SJSA1 (cell line): Measurements from ENCODE around the gene TMEM131L. TPM values are rescaled to one million over a fixed set of nuclear protein-coding genes. Genes with fewer than 3 reads are reported as not detected.
"Not testable (repeated sequence)": the region's sequence is repeated elsewhere in the genome, so short reads cannot be mapped to it uniquely, and the experiment has no call there.

ENCODE experiments used
- DNase-seq, 2 experiments: peaks; one replicate each; pipeline ENCODE4 v3.0.0-alpha.2; 2015 to 2020; ENCODE audit warnings: low spot score in 2 of 2, low read depth in 1 of 2
- H3K27ac ChIP-seq: fragments of 250-450 bp; sonication (Bioruptor Pico); 2 replicates; pipeline ENCODE4 v1.5.1; 2020; ENCODE audit warnings: mild to moderate bottlenecking, moderate library complexity
- H3K27me3 ChIP-seq: fragments of 250-450 bp; sonication (Bioruptor Pico); replicated peaks from 2 replicates; pipeline ENCODE4 v1.5.1; 2020; ENCODE audit warnings: mild to moderate bottlenecking, moderate library complexity
- H3K36me3 ChIP-seq: fragments of 250-450 bp; sonication (Bioruptor Pico); 2 replicates; pipeline ENCODE4 v1.5.1; 2020; ENCODE audit warnings: mild to moderate bottlenecking
- H3K4me1 ChIP-seq: fragments of 250-450 bp; sonication (Bioruptor Pico); replicated peaks from 2 replicates; pipeline ENCODE4 v1.6.1; 2021; ENCODE audit warnings: mild to moderate bottlenecking
- H3K4me3 ChIP-seq: fragments of 250-450 bp; sonication (Bioruptor Pico); 2 replicates; pipeline ENCODE4 v1.5.1; 2020; ENCODE audit warnings: mild to moderate bottlenecking
- H3K9me3 ChIP-seq: fragments of 250-450 bp; sonication (Bioruptor Pico); replicated peaks from 2 replicates; pipeline ENCODE4 v1.5.1; 2020; ENCODE audit warnings: mild to moderate bottlenecking
- total RNA-seq: library from RNA; depleted of rRNA; stranded (reverse); fragments of >200 nt; shearing (Covaris generic); gene quantifications from 2 replicates; pipeline ENCODE4 v1.2.3, GENCODE V29; 2014

The TMEM131L gene
- total RNA-seq, 1 experiment from 2014 or later: 12.7 TPM

DNA sequence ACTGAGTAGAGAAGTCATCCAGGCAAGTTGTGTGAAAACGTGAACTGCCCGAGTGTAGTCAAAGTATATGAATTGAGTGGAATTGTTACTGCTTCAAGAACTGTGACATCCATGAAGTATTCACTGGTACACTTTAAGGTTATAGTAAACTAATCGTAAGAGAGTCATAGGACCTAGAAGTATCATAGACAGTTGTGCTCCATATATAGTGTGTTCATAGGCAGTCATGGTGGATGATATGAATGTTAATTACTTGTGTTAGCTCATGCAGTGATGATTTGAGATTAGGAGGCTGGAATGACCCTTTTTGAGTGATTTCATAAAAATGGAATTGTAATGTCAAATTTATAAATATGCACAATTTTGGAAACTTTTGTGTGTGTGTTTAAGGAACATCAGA lies 136.6 kb downstream of the TMEM131L start:
- no peaks in the 10 kb centered on the region for H3K9me3 ChIP-seq

DNA sequence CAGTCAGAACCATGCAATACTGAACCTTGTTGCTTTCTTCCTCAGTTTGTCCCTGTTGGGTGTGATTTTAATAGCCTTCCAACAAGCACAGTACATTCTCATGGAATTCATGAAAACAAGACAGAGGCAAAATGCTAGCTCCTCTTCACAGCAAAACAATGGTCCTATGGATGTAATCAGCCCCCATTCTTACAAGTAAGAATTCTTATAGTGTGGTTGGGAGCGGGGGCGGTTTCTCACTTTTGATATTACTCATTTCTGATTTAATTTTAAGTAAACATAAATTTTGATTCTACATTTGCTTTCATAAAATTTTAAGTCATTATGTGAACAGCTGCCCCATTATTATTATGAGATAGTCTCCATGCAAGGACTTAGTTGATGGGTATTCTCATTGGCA lies 137.1 kb downstream of the TMEM131L start:
- no peak for DNase-seq
- H3K4me3 ChIP-seq: no peak overlapping the region
- H3K27ac ChIP-seq: no peak overlapping the region
- H3K27me3 ChIP-seq: no peaks in the 10 kb centered on the region
- H3K4me1 ChIP-seq: peaks cover 3% of the 10 kb centered on the region; the same call in 1 of the 2 replicates
- H3K36me3 ChIP-seq: peaks cover 28% of the 10 kb centered on the region
- H3K9me3 ChIP-seq: no peaks in the 10 kb centered on the region

More for the DNA sequence above, 136.6 kb downstream of the TMEM131L start:
- no peak overlapping the region for H3K4me3 ChIP-seq
- no peak for DNase-seq
- H3K4me1 ChIP-seq: peaks cover 7% of the 10 kb centered on the region; the same call in 1 of the 2 replicates
- no peaks in the 10 kb centered on the region for H3K27me3 ChIP-seq
- H3K27ac ChIP-seq: no peak overlapping the region
- peaks cover 28% of the 10 kb centered on the region for H3K36me3 ChIP-seq

DNA sequence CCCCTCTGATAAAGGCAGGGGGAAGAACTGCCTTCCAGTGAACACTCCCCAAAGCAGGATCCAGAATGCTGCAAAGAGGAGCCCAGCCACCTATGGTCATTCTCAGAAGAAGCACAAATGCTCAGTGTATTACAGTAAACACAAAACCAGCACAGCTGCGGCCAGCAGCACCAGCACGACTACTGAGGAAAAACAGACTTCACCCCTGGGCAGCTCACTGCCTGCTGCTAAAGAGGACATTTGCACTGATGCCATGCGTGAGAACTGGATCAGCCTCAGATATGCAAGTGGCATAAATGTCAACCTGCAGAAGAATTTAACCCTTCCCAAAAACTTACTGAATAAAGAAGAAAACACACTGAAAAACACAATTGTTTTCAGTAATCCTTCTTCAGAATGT lies 137.7 kb downstream of the TMEM131L start:
- H3K27ac ChIP-seq: no peak overlapping the region
- no peaks in the 10 kb centered on the region for H3K4me1 ChIP-seq
- no peaks in the 10 kb centered on the region for H3K9me3 ChIP-seq
- no peak overlapping the region for H3K4me3 ChIP-seq
- no peaks in the 10 kb centered on the region for H3K27me3 ChIP-seq
- peaks cover 27% of the 10 kb centered on the region for H3K36me3 ChIP-seq
- no peak for DNase-seq

DNA sequence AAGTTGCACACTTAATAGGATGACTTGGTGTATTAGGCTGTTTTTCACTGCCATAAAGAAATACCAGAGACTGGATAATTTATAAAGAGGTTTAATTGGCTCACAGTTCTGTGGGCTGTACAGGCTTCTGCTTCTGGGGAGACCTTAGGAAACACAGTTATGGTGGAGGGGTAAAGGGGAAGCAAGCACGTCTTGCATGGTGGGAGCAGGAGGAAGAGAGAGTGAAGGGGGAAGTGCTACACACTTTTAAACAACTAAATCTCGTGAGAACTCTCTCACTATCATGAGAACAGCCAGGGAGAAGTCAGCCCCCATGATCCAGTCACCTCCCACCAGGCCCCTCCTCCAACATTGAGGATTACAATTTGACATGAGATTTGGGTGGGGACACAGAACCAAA lies 142.9 kb downstream of the TMEM131L start:
- not testable (repeated sequence) for H3K9me3 ChIP-seq, H3K4me1 ChIP-seq, H3K27me3 ChIP-seq, H3K4me3 ChIP-seq, H3K27ac ChIP-seq, DNase-seq
- H3K36me3 ChIP-seq: peaks cover 13% of the 10 kb centered on the region

DNA sequence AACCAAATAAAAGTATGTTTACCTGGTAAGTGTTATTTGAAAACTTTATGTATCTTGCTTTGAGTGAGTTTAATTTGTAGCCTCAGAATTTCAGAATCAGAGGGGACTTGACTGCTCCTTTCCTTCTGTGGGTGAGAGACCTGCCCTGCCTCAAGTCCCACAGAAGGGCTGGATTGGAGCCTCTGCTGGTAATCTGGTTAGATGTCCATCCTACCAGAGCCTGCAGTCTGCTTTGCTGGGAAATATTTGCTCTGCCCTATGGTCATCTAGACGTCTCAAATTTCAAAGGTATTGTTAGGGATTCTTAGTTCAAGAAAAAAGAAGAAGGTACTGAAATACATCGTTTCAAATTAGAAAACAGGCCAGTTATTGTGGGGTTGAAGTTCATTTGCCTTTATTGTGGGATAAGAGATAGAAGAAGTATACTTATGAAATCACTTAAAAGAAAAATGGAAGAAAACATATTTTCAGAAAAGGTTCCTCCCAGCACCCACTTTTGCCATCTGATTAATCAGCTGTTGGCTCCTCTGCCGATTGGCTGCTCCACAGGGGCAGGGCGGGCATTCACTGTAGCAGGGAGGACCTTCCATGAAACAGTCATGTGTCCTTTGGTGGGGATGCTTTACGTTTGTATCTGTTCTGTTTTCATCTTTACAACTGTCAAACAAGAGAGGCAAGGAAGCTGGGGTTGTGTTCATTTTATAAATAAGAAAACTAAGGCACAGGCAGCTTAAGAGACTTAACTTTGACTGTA lies 144.6 kb downstream of the TMEM131L start:
- no peak for DNase-seq
- Histone ChIP-seq H3K9me3 (no peaks in the 10 kb centered on the region), H3K4me3 (no peak overlapping the region), H3K36me3 (0 out of 2 replicates have a peak, but pooled peaks cover 9% of the 10 kb centered on the region), H3K27ac (peak overlapping the region; percentile 18), H3K27me3 (no peaks in the 10 kb centered on the region), H3K4me1 (peaks cover 9% of the 10 kb centered on the region)

DNA sequence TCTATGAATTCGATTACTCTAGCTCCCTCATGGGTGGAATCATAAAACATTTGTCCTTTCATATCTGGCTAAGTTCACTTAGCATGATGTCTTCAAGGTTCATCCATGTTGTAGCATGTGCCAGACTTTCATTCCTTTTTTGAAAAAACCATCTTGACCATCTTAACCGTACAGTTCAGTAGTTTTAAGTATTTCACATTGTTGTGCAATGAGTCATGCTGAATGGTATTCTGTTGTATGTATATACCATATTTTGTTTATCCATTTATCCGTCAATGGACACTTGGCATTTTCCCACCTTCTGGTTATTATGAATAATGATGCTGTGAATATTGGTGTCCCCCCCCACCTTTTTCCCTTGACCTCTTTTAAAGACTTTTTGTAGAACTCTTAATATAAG lies 145.5 kb downstream of the TMEM131L start:
- H3K9me3 ChIP-seq: no peaks in the 10 kb centered on the region
- no peaks in the 10 kb centered on the region for H3K27me3 ChIP-seq
- peak overlapping the region; percentile 18 for H3K27ac ChIP-seq
- no peak overlapping the region for H3K4me3 ChIP-seq
- DNase-seq: peak in 1 of 2 experiments; percentile 47
- peaks cover 9% of the 10 kb centered on the region for H3K4me1 ChIP-seq
- 0 out of 2 replicates have a peak, but pooled peaks cover 9% of the 10 kb centered on the region for H3K36me3 ChIP-seq

DNA sequence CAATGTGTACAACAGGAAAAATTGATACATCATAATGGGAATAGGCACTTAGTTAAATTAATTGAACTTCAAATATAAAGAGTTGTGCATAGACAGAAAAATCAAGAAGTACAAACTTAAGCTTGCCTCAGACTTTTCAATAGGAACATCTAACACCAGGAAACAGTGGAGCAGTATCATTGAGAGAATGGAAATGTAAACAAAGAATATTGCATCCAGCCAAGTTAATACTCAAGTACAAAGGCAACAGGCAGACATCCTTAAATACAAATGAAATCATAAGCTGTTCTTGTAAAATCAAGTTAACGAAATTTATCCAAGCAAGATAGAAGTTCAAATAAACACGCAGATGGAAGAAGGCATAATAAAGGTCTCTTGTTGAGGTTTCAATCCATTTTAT lies 146.7 kb downstream of the TMEM131L start:
- Histone ChIP-seq H3K9me3 (no peaks in the 10 kb centered on the region), H3K4me1 (peaks cover 9% of the 10 kb centered on the region), H3K4me3 (no peak overlapping the region), H3K27ac (no peak overlapping the region), H3K36me3 (peaks cover 15% of the 10 kb centered on the region; the same call in 1 of the 2 replicates), H3K27me3 (no peaks in the 10 kb centered on the region)
- DNase-seq: no peak

DNA sequence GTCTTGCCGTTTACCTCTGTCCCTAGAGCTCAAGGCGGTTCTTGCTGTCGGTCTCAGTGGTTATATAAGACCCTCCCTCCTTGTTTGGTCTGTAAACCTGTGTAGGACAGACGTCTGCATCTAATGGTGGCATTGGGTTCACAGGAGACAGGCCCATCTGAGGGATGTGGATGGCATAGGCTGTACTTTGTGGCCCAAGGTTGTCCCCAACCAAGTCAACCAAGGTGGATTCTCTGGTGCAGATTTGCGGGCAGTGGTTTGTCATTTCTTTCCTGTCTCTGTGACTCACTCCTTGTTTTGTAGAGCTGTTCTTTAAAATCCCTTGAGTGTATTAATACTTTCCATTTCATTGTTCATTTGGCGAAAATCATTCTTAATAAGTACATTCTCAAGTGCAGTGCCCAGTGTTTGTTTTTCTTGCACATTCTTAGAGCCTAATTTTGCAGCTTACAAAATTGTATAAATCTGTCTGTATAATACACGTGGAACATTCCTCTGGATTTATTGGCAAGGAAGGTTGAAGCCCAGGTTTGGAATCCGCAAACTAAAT lies 149.9 kb downstream of the TMEM131L start:
- Histone ChIP-seq H3K36me3 (peaks cover 18% of the 10 kb centered on the region), H3K4me1 (peaks cover 9% of the 10 kb centered on the region), H3K27me3 (no peaks in the 10 kb centered on the region), H3K4me3 (no peak overlapping the region), H3K27ac (no peak overlapping the region), H3K9me3 (no peaks in the 10 kb centered on the region)
- no peak for DNase-seq

DNA sequence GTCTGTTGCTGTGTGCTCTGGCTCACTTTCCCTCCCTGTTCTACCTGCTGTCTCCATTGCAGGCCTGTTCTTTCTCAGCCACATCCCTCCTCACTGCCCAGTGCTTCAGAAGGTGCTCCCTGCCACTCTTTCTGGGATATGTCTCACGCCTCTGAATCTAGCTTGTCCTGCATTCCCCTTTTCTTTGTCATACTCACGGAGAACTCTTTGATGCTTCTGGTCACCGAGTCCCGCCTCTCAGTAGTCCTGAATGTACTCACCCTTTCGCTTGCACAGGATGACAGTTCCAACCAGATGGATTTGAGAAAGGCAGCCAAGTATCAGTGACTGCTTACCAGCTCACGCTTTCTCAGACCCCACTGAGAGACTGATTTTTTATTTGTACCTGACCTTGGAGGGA lies 152.7 kb downstream of the TMEM131L start:
- Histone ChIP-seq H3K4me1 (no peaks in the 10 kb centered on the region; the same call in none of the 2 replicates), H3K4me3 (no peak overlapping the region), H3K36me3 (peaks cover 16% of the 10 kb centered on the region), H3K9me3 (no peaks in the 10 kb centered on the region), H3K27ac (no peak overlapping the region), H3K27me3 (no peaks in the 10 kb centered on the region)
- DNase-seq: no peak

DNA sequence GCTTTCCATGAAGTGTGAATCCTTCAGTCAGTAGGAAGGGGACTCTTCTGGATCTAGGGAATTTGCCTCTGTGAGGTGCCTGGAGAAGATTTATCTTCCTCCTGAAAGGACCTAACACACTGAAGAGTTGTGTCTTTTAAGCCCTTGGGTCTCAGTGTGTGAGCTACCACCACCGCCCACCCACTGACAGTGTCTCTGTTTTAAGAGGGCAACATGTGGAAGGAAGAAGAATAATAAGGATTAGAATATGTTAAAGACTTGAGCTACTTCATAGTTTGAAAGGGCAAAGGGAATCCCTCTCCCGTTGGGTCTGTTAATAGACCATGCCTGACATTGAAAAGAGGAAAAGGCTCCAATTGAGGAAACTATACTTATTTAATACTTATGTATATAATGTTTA lies 153.7 kb downstream of the TMEM131L start:
- no peaks in the 10 kb centered on the region for H3K27me3 ChIP-seq
- no peak for DNase-seq
- H3K27ac ChIP-seq: no peak overlapping the region
- H3K4me3 ChIP-seq: no peak overlapping the region
- peaks cover 16% of the 10 kb centered on the region for H3K36me3 ChIP-seq
- H3K9me3 ChIP-seq: no peaks in the 10 kb centered on the region
- no peaks in the 10 kb centered on the region; the same call in none of the 2 replicates for H3K4me1 ChIP-seq

DNA sequence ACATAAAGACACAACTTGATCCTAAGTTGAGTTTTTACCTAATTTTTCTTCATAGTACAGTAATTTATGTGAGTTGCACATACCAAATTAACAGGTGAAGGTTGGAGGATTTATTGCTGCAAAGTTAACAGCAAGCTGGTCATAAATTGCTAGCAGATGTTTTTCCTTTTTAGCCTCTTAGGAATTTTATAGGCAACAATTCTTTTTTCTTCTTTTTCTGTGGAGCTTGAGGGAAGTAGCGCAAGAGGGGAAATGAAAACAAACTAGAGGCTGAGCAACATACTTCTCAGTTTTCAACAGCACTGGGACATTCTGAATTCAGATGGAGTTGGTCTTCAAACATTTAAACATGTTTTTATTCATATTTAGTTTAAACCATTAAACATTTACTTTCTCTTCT lies 154.2 kb downstream of the TMEM131L start:
- Histone ChIP-seq H3K27me3 (no peaks in the 10 kb centered on the region), H3K9me3 (no peaks in the 10 kb centered on the region), H3K27ac (no peak overlapping the region), H3K4me3 (no peak overlapping the region), H3K36me3 (peaks cover 21% of the 10 kb centered on the region), H3K4me1 (no peaks in the 10 kb centered on the region; the same call in none of the 2 replicates)
- DNase-seq: no peak

DNA sequence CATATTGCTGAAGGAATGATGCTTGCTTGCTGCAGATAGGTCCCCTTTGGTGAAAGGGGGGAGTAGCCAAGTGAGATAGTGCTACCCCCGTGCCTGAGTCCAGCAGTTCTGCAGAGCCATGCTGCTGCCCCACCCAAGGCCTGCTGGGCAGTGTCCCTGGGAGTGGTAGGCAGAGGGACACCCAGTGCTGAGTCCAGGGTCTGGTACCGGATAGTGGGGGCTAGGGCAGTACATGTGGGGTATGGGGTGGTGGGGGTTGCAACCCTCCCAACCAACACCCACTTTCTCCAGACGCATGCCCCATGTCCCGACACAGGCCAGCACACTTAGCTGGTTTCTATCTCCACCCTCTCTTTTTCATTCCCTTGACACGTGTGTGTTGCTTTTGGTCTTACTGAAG lies 155.9 kb downstream of the TMEM131L start:
- no peak overlapping the region for H3K4me3 ChIP-seq
- H3K4me1 ChIP-seq: no peaks in the 10 kb centered on the region; the same call in 1 of the 2 replicates
- no peak overlapping the region for H3K27ac ChIP-seq
- DNase-seq: no peak
- no peaks in the 10 kb centered on the region for H3K27me3 ChIP-seq
- no peaks in the 10 kb centered on the region for H3K9me3 ChIP-seq
- H3K36me3 ChIP-seq: peaks cover 20% of the 10 kb centered on the region

DNA sequence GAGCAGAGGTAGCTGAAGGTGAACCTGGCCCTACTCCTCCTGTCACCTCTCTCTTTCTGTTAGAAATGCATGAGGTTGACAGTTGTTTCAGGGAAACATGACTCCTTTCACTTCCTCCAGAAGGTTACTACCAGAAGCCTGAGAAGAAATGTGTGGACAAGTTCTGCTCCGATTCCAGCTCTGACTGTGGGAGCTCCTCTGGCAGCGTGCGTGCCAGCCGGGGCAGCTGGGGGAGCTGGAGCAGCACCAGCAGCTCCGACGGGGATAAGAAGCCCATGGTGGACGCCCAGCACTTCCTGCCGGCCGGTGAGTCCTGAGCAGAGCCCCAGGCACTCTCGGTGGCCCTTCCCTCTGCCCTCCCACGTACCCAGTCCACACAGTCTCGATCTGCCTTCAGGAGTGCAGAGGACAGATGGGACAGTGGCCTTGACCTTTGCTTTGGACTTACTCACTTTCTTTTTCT lies 156.6 kb downstream of the TMEM131L start:
- no peak for DNase-seq
- Histone ChIP-seq H3K4me3 (no peak overlapping the region), H3K36me3 (peaks cover 16% of the 10 kb centered on the region; the same call in 1 of the 2 replicates), H3K27ac (no peak overlapping the region), H3K27me3 (no peaks in the 10 kb centered on the region), H3K4me1 (no peaks in the 10 kb centered on the region; the same call in 1 of the 2 replicates), H3K9me3 (no peaks in the 10 kb centered on the region)

DNA sequence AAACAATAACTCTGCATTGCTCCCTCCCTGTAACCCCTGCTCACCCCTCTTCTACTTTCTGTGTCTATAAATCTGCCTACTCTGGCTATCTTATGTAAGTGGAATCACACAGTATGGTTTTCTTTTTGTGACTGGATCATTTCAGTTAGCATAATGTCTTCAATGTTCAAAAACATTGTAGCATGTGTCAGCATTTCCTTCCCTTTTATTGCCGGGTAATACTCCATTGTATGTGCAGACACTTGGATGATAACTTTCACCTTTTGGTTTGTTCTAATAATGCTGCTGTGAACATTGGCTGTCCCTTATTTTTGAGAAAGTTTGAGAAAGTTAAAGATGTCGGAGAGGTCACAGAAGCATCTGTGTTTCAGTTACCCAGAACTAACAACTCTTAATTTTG lies 157.3 kb downstream of the TMEM131L start:
- peaks cover 18% of the 10 kb centered on the region for H3K36me3 ChIP-seq
- no peak overlapping the region for H3K27ac ChIP-seq
- DNase-seq: no peak
- H3K27me3 ChIP-seq: no peaks in the 10 kb centered on the region
- no peaks in the 10 kb centered on the region for H3K9me3 ChIP-seq
- H3K4me3 ChIP-seq: no peak overlapping the region
- no peaks in the 10 kb centered on the region; the same call in 1 of the 2 replicates for H3K4me1 ChIP-seq
